T-cell (primary cell): ENCODE data around the gene CTNNA3. TPM values are rescaled to one million over a fixed set of nuclear protein-coding genes. Genes with fewer than 3 reads are reported as not detected.

Experiments
- ATAC-seq, 4 experiments: fragments of 200-7000 bp in 3 of 4; fragments of 150-1000 bp in 1 of 4; cut with Tn5 transposase; replicated peaks in 1 of 4; 1 replicate in 3 of 4; 2 replicates in 1 of 4; pipeline ENCODE4 v1.10.0; 2021; ENCODE audit warnings: moderate library complexity in 3 of 4, mild to moderate bottlenecking in 2 of 4, moderate number of reproducible peaks in 1 of 4
- CTCF ChIA-PET, 2 donors: fragments of 300-600 bp; sonication (Branson Sonifier 250); formaldehyde crosslinking; loops; one replicate each; lab custom pipeline; 2022; ENCODE audit warnings: antibody characterized with exemption in 2 of 2; lab: Charles Lee
- POLR2A ChIA-PET, 2 donors: fragments of 300-600 bp; sonication (Branson Sonifier 250); formaldehyde crosslinking; loops; one replicate each; lab custom pipeline; 2022; ENCODE audit warnings: antibody characterized with exemption in 2 of 2; lab: Charles Lee
- DNase-seq, 35 experiments: peaks; one replicate each; pipeline versions ENCODE4 v3.0.0 to v3.0.0-alpha.2; 2013 to 2023
- H3K27ac ChIP-seq: one replicate; pipeline ENCODE4 v1.5.1; 2013; ENCODE audit warnings: low read length
- H3K27me3 ChIP-seq, 2 experiments: replicated peaks in 1 of 2; 1 replicate in 1 of 2; 2 replicates in 1 of 2; pipeline versions ENCODE4 v1.6.1 to v1.7.0; 2013; ENCODE audit warnings: low read length in 1 of 2, mixed read lengths in 1 of 2; ENCODE audit not compliant: control insufficient read depth in 2 of 2, insufficient read depth in 2 of 2; ENCODE audit errors: extremely low read depth in 1 of 2
- H3K36me3 ChIP-seq, 2 donors: 1 replicate in 1 of 2; 2 replicates in 1 of 2; pipeline versions ENCODE4 v1.6.1 to v1.7.0; 2013; ENCODE audit warnings: low read length in 1 of 2; ENCODE audit not compliant: control insufficient read depth in 2 of 2, insufficient read depth in 1 of 2; ENCODE audit errors: extremely low read depth in 1 of 2
- H3K4me1 ChIP-seq, 2 experiments: 1 replicate in 1 of 2; 2 replicates in 1 of 2; pipeline versions ENCODE4 v1.6.1 to v1.7.0; 2013; ENCODE audit warnings: low read length in 2 of 2, mixed read lengths in 1 of 2; ENCODE audit not compliant: insufficient read depth in 2 of 2, control insufficient read depth in 1 of 2; ENCODE audit errors: extremely low read depth in 1 of 2
- H3K4me3 ChIP-seq, 2 donors: 1 replicate in 1 of 2; 2 replicates in 1 of 2; pipeline versions ENCODE4 v1.5.1 to v1.7.0; 2013; ENCODE audit warnings: mild to moderate bottlenecking in 2 of 2, low read length in 1 of 2, moderate library complexity in 1 of 2; ENCODE audit not compliant: control insufficient read depth in 1 of 2; ENCODE audit errors: extremely low read depth in 1 of 2
- H3K9me3 ChIP-seq: 2 replicates; pipeline ENCODE4 v1.7.0; 2013
- H3K27ac Mint-ChIP-seq, 2 donors: one replicate each; pipeline ENCODE4 v1.8.0; 2020 to 2021; ENCODE audit warnings: mild to moderate bottlenecking in 2 of 2, mixed read lengths in 2 of 2
- H3K27me3 Mint-ChIP-seq, 2 donors: one replicate each; pipeline ENCODE4 v1.8.0; 2021 to 2022; ENCODE audit warnings: mixed read lengths in 2 of 2
- H3K36me3 Mint-ChIP-seq: one replicate; pipeline ENCODE4 v1.8.0; 2021; ENCODE audit warnings: mixed read lengths
- H3K4me1 Mint-ChIP-seq, 3 donors: one replicate each; pipeline ENCODE4 v1.8.0; 2020 to 2022; ENCODE audit warnings: mixed read lengths in 3 of 3, mild to moderate bottlenecking in 1 of 3
- H3K4me3 Mint-ChIP-seq, 3 donors: one replicate each; pipeline ENCODE4 v1.8.0; 2020 to 2022; ENCODE audit warnings: mild to moderate bottlenecking in 3 of 3, mixed read lengths in 3 of 3, moderate library complexity in 3 of 3
- H3K9me3 Mint-ChIP-seq, 3 donors: one replicate each; pipeline ENCODE4 v1.8.0; 2020 to 2022; ENCODE audit warnings: mixed read lengths in 3 of 3
- WGBS: methylation state at CpG from one replicate; pipeline ENCODE4 v1.1.5; 2013; ENCODE audit warnings: missing lambda C conversion rate; ENCODE audit not compliant: insufficient coverage; 5-methylcytosine and 5-hydroxymethylcytosine counted together
- total RNA-seq, 35 experiments: library from RNA in 6 of 35; stranded (reverse) in 6 of 35; fragments of 120-200 nt in 1 of 35; gene quantifications; one replicate each; pipeline versions ENCODE4 v1.2.1 to v1.2.4 and lab custom pipeline; 2013 to 2026

Gene CTNNA3
- total RNA-seq, 5 donors from 2014 or later (not counting 1 experiment from before 2014, with no cell fraction given) = 0.88 TPM; not detected in 4

DNA sequence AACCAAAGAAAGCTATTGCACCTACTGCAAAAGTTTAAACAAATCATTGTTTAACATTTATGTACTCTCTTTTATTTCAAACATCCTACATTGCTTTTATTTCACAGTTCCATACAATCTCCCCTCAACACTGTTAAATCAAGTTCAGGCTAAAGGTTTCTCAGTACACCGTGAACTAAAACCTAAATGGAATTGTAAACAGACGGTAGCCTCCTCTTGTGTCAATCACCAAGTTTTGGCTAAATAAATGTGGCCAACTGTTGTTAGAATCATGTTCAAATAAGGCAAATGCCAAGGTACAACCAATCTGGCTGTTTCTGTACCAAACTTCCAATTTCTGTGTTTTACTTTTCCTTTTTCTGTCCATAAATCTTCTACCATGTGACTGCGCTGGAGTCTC lies 1493.9 kb downstream of the CTNNA3 start:
- Histone ChIP-seq H3K4me1 (no peaks in the 10 kb centered on the region), H3K27ac (no peak overlapping the region), H3K36me3 (no peaks in the 10 kb centered on the region), H3K27me3 (no peaks in the 10 kb centered on the region), H3K4me3 (no peak overlapping the region), H3K9me3 (no peaks in the 10 kb centered on the region)
- no peaks in the 10 kb centered on the region for H3K27me3 Mint-ChIP-seq
- ChIA-PET CTCF (no interaction called here), POLR2A (no interaction called here)
- H3K36me3 Mint-ChIP-seq = no peaks in the 10 kb centered on the region
- H3K4me3 Mint-ChIP-seq = no peak overlapping the region
- no peaks in the 10 kb centered on the region for H3K9me3 Mint-ChIP-seq
- DNase-seq (no peak), ATAC-seq (no peak)
- no peaks in the 10 kb centered on the region for H3K4me1 Mint-ChIP-seq
- 100% methylated on average over 3 of the region's 3 CpGs for WGBS
- H3K27ac Mint-ChIP-seq = no peak overlapping the region

DNA sequence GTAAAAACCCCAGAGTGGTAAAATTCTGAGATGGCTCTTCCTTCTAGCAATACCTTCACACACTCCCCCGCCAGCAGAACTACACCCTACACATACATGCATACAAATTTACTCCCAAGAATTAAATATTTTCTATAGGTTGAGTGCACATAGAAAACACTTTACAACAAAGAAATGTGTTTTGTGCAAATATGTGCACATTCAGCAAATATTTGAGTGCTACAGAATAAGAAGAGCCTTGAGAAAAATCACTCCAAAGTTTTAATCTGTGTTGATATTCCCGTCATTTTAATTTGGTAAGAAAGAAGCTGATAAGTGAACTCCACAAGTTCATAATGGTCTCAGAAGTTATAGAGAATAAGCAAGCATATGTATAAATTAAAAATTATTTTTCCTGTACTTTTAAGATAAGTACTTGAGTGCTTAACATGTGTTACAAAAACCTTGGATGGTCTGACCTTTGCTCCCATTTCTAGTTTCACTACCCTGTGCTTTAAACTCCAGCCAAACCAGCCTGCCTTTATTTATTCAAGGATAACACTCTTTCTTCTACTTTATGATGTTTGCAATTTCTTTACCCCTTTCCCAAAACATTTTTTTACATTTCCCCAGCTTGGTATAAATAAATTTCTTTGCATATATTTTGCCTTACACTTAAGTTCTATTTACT lies 1503.7 kb downstream of the CTNNA3 start:
- POLR2A ChIA-PET = no interaction called here
- ATAC-seq (no peak), DNase-seq (no peak)
- Mint-ChIP-seq H3K9me3 (no peaks in the 10 kb centered on the region), H3K4me3 (no peak overlapping the region), H3K4me1 (peaks cover 0 to 2% (median 0%) of the 10 kb centered on the region in 3 donors), H3K27ac (no peak overlapping the region), H3K27me3 (no peaks in the 10 kb centered on the region), H3K36me3 (no peaks in the 10 kb centered on the region)
- CTCF ChIA-PET = no interaction called here
- no peak overlapping the region for H3K27ac ChIP-seq
- H3K9me3 ChIP-seq = no peaks in the 10 kb centered on the region
- H3K4me3 ChIP-seq = no peak overlapping the region
- WGBS = no CpG with 5 or more reads among the region's 2 CpGs
- H3K4me1 ChIP-seq = no peaks in the 10 kb centered on the region
- H3K36me3 ChIP-seq = no peaks in the 10 kb centered on the region
- no peaks in the 10 kb centered on the region for H3K27me3 ChIP-seq

DNA sequence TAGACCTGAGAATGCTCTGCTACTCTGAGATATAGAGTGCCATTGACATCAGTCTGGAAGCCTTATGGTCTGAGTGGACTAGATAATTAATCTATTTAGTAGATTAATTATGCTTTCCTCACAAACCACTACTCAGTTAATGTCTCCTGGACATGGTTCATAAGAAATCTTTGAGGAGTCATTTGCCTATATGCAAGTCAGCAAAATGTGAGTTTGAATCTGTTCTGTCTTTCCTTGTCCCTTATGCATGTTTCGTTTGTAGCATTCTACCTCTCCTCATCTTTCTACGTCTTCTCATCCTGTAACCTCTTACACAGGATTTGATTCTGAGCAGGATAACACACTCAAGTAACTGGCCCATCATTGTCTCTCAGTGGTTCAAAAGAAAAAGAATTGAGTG lies 1505.6 kb downstream of the CTNNA3 start:
- H3K36me3 Mint-ChIP-seq = no peaks in the 10 kb centered on the region
- H3K27me3 Mint-ChIP-seq = no peaks in the 10 kb centered on the region
- Histone ChIP-seq H3K27ac (no peak overlapping the region), H3K4me1 (no peaks in the 10 kb centered on the region), H3K27me3 (no peaks in the 10 kb centered on the region), H3K4me3 (no peak overlapping the region), H3K9me3 (no peaks in the 10 kb centered on the region), H3K36me3 (no peaks in the 10 kb centered on the region)
- peaks cover 0 to 2% (median 0%) of the 10 kb centered on the region in 3 donors for H3K4me1 Mint-ChIP-seq
- H3K9me3 Mint-ChIP-seq = no peaks in the 10 kb centered on the region
- ChIA-PET CTCF (no interaction called here), POLR2A (no interaction called here)
- no peak overlapping the region for H3K4me3 Mint-ChIP-seq
- DNase-seq (no peak), ATAC-seq (no peak)
- WGBS = 57% methylated on average over 1 of the region's 2 CpGs
- H3K27ac Mint-ChIP-seq = no peak overlapping the region

DNA sequence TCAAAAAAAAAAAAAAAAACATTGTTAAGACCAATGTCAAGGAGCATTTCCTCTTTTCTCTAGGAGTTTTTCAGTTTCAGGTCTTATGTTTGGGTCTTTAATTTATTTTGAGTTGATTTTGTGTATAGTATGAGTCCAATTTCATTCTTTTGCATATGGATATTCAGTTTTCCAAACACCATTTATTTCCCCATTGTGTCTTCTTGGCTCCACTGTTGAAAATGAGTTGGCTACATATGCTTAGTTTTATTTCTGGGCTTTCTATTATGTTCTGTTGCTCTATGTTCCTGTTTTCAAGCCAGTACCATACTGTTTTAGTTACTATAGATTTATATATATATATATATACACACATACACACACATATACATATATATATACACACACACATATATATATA lies 1506.7 kb downstream of the CTNNA3 start:
- H3K27me3 ChIP-seq = no peaks in the 10 kb centered on the region
- Mint-ChIP-seq H3K27me3 (no peaks in the 10 kb centered on the region), H3K27ac (no peak overlapping the region), H3K4me3 (no peak overlapping the region), H3K4me1 (peaks cover 0 to 2% (median 0%) of the 10 kb centered on the region in 3 donors), H3K36me3 (no peaks in the 10 kb centered on the region), H3K9me3 (no peaks in the 10 kb centered on the region)
- H3K4me1 ChIP-seq = no peaks in the 10 kb centered on the region
- POLR2A ChIA-PET = interaction anchor here in 1 of 2 donors (0.6 kb wide), 1 partner anchor 1087 kb away, joined by 3 read pairs; no protein-coding TSS in a partner anchor
- no peak overlapping the region for H3K27ac ChIP-seq
- no peak for ATAC-seq
- H3K9me3 ChIP-seq = no peaks in the 10 kb centered on the region
- CTCF ChIA-PET = interaction anchor here in 1 of 2 donors (0.5 to 0.7 kb wide), 3 partner anchors 9 to 1095 kb away, joined by 3 read pairs; no protein-coding TSS in a partner anchor
- H3K4me3 ChIP-seq = no peak overlapping the region
- no peaks in the 10 kb centered on the region for H3K36me3 ChIP-seq
- DNase-seq = no peak

DNA sequence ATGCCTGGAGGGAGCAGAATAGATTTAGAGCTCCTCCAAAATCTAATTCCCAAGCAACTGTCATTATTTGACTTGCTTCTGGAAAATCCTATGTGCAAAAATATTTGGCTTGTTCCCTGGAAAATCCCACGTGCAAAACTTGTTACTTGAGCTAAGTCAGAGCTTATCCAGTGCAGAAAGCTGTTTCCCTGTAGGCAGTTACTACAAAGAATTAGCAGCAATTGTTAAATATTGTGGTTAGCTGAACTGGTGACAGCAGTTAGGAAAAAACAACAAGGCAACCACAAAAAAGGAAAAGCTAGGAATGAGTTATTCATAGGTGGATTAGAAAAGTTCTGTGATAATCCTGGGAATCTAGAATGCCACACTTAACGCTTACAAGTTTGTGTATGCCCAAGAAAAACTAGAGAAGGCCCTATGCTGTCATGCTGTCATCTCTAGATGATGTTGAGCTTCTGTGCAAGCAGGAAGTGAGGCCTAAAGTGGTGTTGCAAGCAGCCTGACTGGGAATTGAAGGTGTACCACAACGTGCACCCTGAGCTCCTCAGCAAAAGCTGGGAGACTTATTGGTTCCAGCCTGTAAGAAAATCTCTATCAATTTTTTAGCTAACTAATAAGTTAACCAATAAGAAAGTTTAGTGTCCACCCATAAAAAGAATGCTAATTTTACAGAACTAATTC lies 1508.8 kb downstream of the CTNNA3 start:
- H3K4me3 Mint-ChIP-seq = no peak overlapping the region
- Histone ChIP-seq H3K4me3 (no peak overlapping the region), H3K27ac (no peak overlapping the region), H3K36me3 (no peaks in the 10 kb centered on the region), H3K9me3 (no peaks in the 10 kb centered on the region), H3K27me3 (no peaks in the 10 kb centered on the region), H3K4me1 (no peaks in the 10 kb centered on the region)
- no peaks in the 10 kb centered on the region for H3K9me3 Mint-ChIP-seq
- no peaks in the 10 kb centered on the region for H3K27me3 Mint-ChIP-seq
- peaks cover 0 to 2% (median 0%) of the 10 kb centered on the region in 3 donors for H3K4me1 Mint-ChIP-seq
- DNase-seq (peak in 1 of 35 experiments; percentile 0), ATAC-seq (no peak)
- ChIA-PET POLR2A (no interaction called here), CTCF (interaction anchor here in 1 of 2 donors (0.6 kb wide), 1 partner anchor 151 kb away, joined by 3 read pairs; no protein-coding TSS in a partner anchor)
- H3K27ac Mint-ChIP-seq = no peak overlapping the region
- WGBS = 0% methylated on average over 1 of the region's 3 CpGs
- no peaks in the 10 kb centered on the region for H3K36me3 Mint-ChIP-seq

DNA sequence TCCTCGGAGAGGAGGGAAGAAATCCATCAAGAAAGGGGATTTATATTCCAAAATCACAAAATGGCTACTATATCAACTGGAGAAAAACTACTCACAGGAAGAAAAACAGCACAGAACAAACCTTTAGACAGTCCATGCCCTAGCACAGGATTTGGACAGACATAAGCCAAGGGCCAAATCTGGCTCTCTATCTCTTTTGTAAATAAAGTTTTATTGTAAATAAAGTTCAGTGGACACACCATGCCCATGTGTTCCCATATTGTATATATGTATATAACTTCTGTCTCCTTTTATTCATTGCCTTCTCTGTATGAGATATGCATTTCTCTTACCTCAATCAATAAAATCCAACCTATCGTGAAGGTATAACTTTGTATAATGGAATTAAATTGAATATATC lies 1513.0 kb downstream of the CTNNA3 start:
- no peaks in the 10 kb centered on the region for H3K9me3 ChIP-seq
- no peak overlapping the region for H3K27ac ChIP-seq
- no peaks in the 10 kb centered on the region for H3K27me3 ChIP-seq
- H3K4me1 ChIP-seq = no peaks in the 10 kb centered on the region
- Mint-ChIP-seq H3K27ac (no peak overlapping the region), H3K4me1 (peaks cover 0 to 4% (median 0%) of the 10 kb centered on the region in 3 donors), H3K36me3 (no peaks in the 10 kb centered on the region), H3K9me3 (no peaks in the 10 kb centered on the region), H3K4me3 (no peak overlapping the region), H3K27me3 (no peaks in the 10 kb centered on the region)
- ATAC-seq (no peak), DNase-seq (no peak)
- CTCF ChIA-PET = no interaction called here
- H3K36me3 ChIP-seq = no peaks in the 10 kb centered on the region
- H3K4me3 ChIP-seq = no peak overlapping the region
- POLR2A ChIA-PET = no interaction called here
- WGBS = no CpG with 5 or more reads among the region's 2 CpGs
